HS-27A (cell line): ENCODE results near the gene DLEU7.

ENCODE experiments used
- DNase-seq: peaks from one replicate; pipeline ENCODE4 v3.0.0-alpha.2; 2012; ENCODE audit warnings: low read depth, missing footprints

The DLEU7 gene

GRCh38 chr13:50788551-50789210 is 54.8 kb downstream of the DLEU7 start:
- no peak for DNase-seq

- no peak for DNase-seq
Observed at GRCh38 chr13:50787316-50788195, 55.9 kb downstream of the DLEU7 start.

- no peak for DNase-seq
Observed at GRCh38 chr13:50783717-50784290, 59.7 kb downstream of the DLEU7 start.

GRCh38 chr13:50783066-50783465 is 60.4 kb downstream of the DLEU7 start:
- DNase-seq: no peak

GRCh38 chr13:50780201-50781015 is 63.1 kb downstream of the DLEU7 start:
- no peak for DNase-seq

- no peak for DNase-seq
Observed at GRCh38 chr13:50779443-50780200, 63.9 kb downstream of the DLEU7 start.
